GM23338 (cell line): ENCODE measurements around the gene TMED8. TPM values are rescaled to one million over a fixed set of nuclear protein-coding genes. Genes with fewer than 3 reads are reported as not detected.

Source experiments
- ATAC-seq: fragments of 200-7000 bp; cut with Tn5 transposase; 3 replicates; pipeline ENCODE4 v1.9.1; 2020
- DNase-seq: peaks from one replicate; pipeline ENCODE4 v3.0.0-alpha.2; 2015; ENCODE audit warnings: low spot score
- H2AFZ ChIP-seq: fragments of 200-600 bp; sonication (generic); 2 replicates; pipeline ENCODE4 v1.8.0; 2016; ENCODE audit warnings: antibody characterized with exemption, mild to moderate bottlenecking, moderate library complexity
- H3F3A ChIP-seq: fragments of 200-600 bp; sonication (generic); replicated peaks from 2 replicates; pipeline ENCODE4 v1.8.0; 2017; ENCODE audit warnings: antibody characterized with exemption, mixed run types, low read depth
- H3K27ac ChIP-seq: fragments of 200-600 bp; sonication (generic); 2 replicates; pipeline ENCODE4 v1.6.1; 2016; ENCODE audit warnings: low read depth
- H3K27me3 ChIP-seq: fragments of 200-600 bp; sonication (generic); 2 replicates; pipeline ENCODE4 v1.8.0; 2016; ENCODE audit warnings: mild to moderate bottlenecking, mixed run types, moderate library complexity; ENCODE audit not compliant: insufficient read depth
- H3K36me3 ChIP-seq: fragments of 200-600 bp; sonication (generic); 2 replicates; pipeline ENCODE4 v1.8.0; 2016; ENCODE audit warnings: mild to moderate bottlenecking; ENCODE audit not compliant: insufficient read depth
- H3K4me1 ChIP-seq: fragments of 200-600 bp; sonication (generic); 2 replicates; pipeline ENCODE4 v1.8.0; 2016; ENCODE audit warnings: mild to moderate bottlenecking, moderate library complexity; ENCODE audit not compliant: insufficient read depth
- H3K4me2 ChIP-seq: fragments of 200-600 bp; sonication (generic); 2 replicates; pipeline ENCODE4 v1.7.1; 2017; ENCODE audit warnings: mixed run types
- H3K4me3 ChIP-seq: fragments of 200-600 bp; sonication (generic); 2 replicates; pipeline ENCODE4 v1.6.1; 2016; ENCODE audit warnings: mixed run types
- H3K79me2 ChIP-seq: fragments of 200-600 bp; sonication (generic); replicated peaks from 2 replicates; pipeline ENCODE4 v1.8.0; 2017; ENCODE audit warnings: mild to moderate bottlenecking; ENCODE audit not compliant: insufficient read depth
- H3K9me2 ChIP-seq: fragments of 200-600 bp; sonication (generic); 2 replicates; pipeline ENCODE4 v1.8.0; 2017; ENCODE audit not compliant: insufficient read depth
- H4K20me1 ChIP-seq: fragments of 200-600 bp; sonication (generic); replicated peaks from 2 replicates; pipeline ENCODE4 v1.8.0; 2017; ENCODE audit warnings: mild to moderate bottlenecking; ENCODE audit not compliant: insufficient read depth
- H3K27ac Mint-ChIP-seq: 2 replicates; pipeline ENCODE4 v1.8.0; 2020; ENCODE audit warnings: inconsistent platforms, mild to moderate bottlenecking, moderate library complexity, mixed read lengths
- H3K27me3 Mint-ChIP-seq: 3 replicates; pipeline ENCODE4 v1.8.0; 2022; ENCODE audit warnings: low read depth, mild to moderate bottlenecking, moderate library complexity, mixed read lengths, inconsistent platforms; ENCODE audit not compliant: insufficient read depth, poor library complexity
- H3K36me3 Mint-ChIP-seq: 3 replicates; pipeline ENCODE4 v1.8.0; 2021; ENCODE audit warnings: low read depth, mild to moderate bottlenecking, inconsistent platforms, moderate library complexity, mixed read lengths
- H3K4me1 Mint-ChIP-seq: 3 replicates; pipeline ENCODE4 v1.8.0; 2020; ENCODE audit warnings: mild to moderate bottlenecking, inconsistent platforms, mixed read lengths
- H3K4me3 Mint-ChIP-seq: 3 replicates; pipeline ENCODE4 v1.8.0; 2021; ENCODE audit warnings: moderate library complexity, mild to moderate bottlenecking, inconsistent platforms, mixed read lengths
- H3K9me3 Mint-ChIP-seq: 3 replicates; pipeline ENCODE4 v1.8.0; 2020; ENCODE audit warnings: moderate library complexity, mild to moderate bottlenecking, inconsistent platforms, mixed read lengths
- CREB1 ChIP-seq: fragments of 250-450 bp; sonication (Bioruptor Pico); IDR thresholded peaks from 2 replicates; pipeline ENCODE4 v1.5.0; 2020; ENCODE audit warnings: low read depth, mild to moderate bottlenecking, moderate library complexity
- EZH2 ChIP-seq: fragments of 200-600 bp; sonication (generic); IDR thresholded peaks from one replicate; pipeline ENCODE4 v1.8.0; 2017; ENCODE audit warnings: antibody characterized with exemption, mild to moderate bottlenecking, low read depth; ENCODE audit not compliant: unreplicated experiment
- EZH2phosphoT487 ChIP-seq: fragments of 200-600 bp; sonication (generic); IDR thresholded peaks from one replicate; pipeline ENCODE4 v1.8.1; 2018; ENCODE audit warnings: antibody characterized with exemption; ENCODE audit not compliant: unreplicated experiment
- JUNB ChIP-seq: IDR thresholded peaks from one replicate; pipeline ENCODE4 v1.6.1; 2016; ENCODE audit warnings: antibody characterized with exemption; ENCODE audit not compliant: unreplicated experiment
- NANOG ChIP-seq: IDR thresholded peaks from 2 replicates; pipeline ENCODE4 v1.6.1; 2016; ENCODE audit warnings: antibody characterized with exemption, borderline replicate concordance
- POLR2AphosphoS5 ChIP-seq: IDR thresholded peaks from 2 replicates; pipeline ENCODE4 v1.6.1; 2016; ENCODE audit warnings: antibody characterized with exemption, low read depth
- STAT1 ChIP-seq: IDR thresholded peaks from one replicate; pipeline ENCODE4 v1.6.1; 2016; ENCODE audit warnings: antibody characterized with exemption; ENCODE audit not compliant: unreplicated experiment
- ZNF114 ChIP-seq: fragments of 250-450 bp; sonication (Bioruptor Pico); IDR thresholded peaks from 2 replicates; pipeline ENCODE4 v1.5.0; 2020; ENCODE audit warnings: mild to moderate bottlenecking, moderate library complexity
- ZNF331 ChIP-seq: fragments of 250-450 bp; sonication (Bioruptor Pico); IDR thresholded peaks from 2 replicates; pipeline ENCODE4 v1.5.0; 2020; ENCODE audit warnings: low read depth, mild to moderate bottlenecking, moderate library complexity
- polyA plus RNA-seq: library from polyadenylated mRNA; unstranded; fragments of >200 nt; fragmentation: Nextera tagmentation; extraction: Ambion mirVana; gene quantifications from 2 replicates; pipeline ENCODE4 v1.2.1, GENCODE V29; 2016
- total RNA-seq: library from RNA; depleted of rRNA; stranded (reverse); fragments of >200 nt; shearing (Covaris generic); gene quantifications from 2 replicates; pipeline ENCODE4 v1.2.3, GENCODE V29; 2014
- TF ChIP-seq, protein P1 (sequence below), 2 experiments: fragments of 200-600 bp in 1 of 2; sonication (generic) in 1 of 2; conservative IDR thresholded peaks; 2 replicates each; pipeline versions ENCODE4 v1.5.1 to v1.6.1; 2016 to 2017; ENCODE audit warnings: antibody characterized with exemption in 2 of 2, low read depth in 2 of 2, mild to moderate bottlenecking in 2 of 2, moderate library complexity in 1 of 2
- TF ChIP-seq, protein P2 (sequence below): IDR thresholded peaks from 2 replicates; pipeline ENCODE4 v1.6.1; 2016; ENCODE audit warnings: antibody characterized with exemption
- TF ChIP-seq, protein P3 (sequence below): fragments of 250-450 bp; sonication (Bioruptor Pico); IDR thresholded peaks from 2 replicates; pipeline ENCODE4 v1.5.0; 2020; ENCODE audit warnings: mild to moderate bottlenecking, moderate library complexity
- TF ChIP-seq, protein P4 (sequence below): IDR thresholded peaks from one replicate; pipeline ENCODE4 v1.6.1; 2018; ENCODE audit warnings: antibody characterized with exemption; ENCODE audit not compliant: unreplicated experiment

Gene TMED8
- total and polyA plus RNA-seq, 2 experiments from 2014 or later = 4.3 to 13.8 TPM

DNA sequence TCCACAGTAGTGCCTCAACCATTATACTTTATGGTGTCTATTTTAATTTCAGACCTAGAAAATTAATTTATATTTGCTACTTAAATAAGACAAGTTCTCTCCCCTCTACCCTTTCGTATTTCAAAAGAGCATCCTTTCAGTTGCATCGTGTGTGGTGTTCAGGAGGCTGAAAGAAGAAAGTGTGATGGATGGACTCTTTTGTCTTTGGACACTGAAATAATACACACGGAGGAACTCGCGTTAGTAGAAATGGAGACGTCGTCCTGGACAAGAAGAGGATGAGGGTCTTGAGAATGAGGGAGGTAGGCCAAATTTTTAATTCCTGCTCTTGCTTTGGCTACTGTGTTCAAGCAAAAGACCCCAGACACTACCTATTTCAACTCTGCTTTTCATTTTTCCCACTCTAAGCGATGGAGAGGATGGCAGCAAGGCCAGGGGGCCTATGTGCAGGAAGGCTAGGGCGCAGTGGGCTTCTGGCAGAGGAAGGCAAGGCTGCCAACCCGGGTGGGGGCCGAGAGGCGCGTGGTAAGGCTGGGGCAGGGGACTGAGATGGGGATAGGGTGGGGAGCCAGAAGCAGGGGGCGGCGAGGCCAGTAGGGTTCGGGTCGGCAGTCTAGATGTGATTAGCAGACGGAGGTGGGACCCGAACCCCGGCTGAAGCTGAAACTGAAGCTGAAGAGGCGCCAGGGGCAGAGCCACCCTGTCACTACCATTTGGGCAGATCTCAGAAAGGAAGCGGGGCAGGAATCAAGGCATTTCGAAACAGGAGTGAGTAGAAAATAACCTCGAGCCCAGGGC lies 722 bp downstream of the TMED8 start:
- peak overlapping the region; percentile 76 for H3K27ac Mint-ChIP-seq
- peaks cover 5% of the 10 kb centered on the region for H3K27me3 Mint-ChIP-seq
- peak overlapping the region; percentile 86 for H3K4me3 Mint-ChIP-seq
- H3K36me3 ChIP-seq = no peaks in the 10 kb centered on the region
- 0 out of 2 replicates have a peak, but pooled peaks cover 3% of the 10 kb centered on the region for H3K79me2 ChIP-seq
- TF ChIP-seq, protein P1, sequence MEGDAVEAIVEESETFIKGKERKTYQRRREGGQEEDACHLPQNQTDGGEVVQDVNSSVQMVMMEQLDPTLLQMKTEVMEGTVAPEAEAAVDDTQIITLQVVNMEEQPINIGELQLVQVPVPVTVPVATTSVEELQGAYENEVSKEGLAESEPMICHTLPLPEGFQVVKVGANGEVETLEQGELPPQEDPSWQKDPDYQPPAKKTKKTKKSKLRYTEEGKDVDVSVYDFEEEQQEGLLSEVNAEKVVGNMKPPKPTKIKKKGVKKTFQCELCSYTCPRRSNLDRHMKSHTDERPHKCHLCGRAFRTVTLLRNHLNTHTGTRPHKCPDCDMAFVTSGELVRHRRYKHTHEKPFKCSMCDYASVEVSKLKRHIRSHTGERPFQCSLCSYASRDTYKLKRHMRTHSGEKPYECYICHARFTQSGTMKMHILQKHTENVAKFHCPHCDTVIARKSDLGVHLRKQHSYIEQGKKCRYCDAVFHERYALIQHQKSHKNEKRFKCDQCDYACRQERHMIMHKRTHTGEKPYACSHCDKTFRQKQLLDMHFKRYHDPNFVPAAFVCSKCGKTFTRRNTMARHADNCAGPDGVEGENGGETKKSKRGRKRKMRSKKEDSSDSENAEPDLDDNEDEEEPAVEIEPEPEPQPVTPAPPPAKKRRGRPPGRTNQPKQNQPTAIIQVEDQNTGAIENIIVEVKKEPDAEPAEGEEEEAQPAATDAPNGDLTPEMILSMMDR (conservative IDR thresholded peaks at IDR 0.05; ENCODE audit: low read depth in 2 of 2) = no peak
- TF ChIP-seq, protein P2, sequence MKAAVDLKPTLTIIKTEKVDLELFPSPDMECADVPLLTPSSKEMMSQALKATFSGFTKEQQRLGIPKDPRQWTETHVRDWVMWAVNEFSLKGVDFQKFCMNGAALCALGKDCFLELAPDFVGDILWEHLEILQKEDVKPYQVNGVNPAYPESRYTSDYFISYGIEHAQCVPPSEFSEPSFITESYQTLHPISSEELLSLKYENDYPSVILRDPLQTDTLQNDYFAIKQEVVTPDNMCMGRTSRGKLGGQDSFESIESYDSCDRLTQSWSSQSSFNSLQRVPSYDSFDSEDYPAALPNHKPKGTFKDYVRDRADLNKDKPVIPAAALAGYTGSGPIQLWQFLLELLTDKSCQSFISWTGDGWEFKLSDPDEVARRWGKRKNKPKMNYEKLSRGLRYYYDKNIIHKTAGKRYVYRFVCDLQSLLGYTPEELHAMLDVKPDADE = no peak
- TF ChIP-seq JUNB = no peak
- no peak for TF ChIP-seq ZNF331 (CRISPR knock-in tag)
- TF ChIP-seq ZNF114 = no peak
- TF ChIP-seq, protein P3, sequence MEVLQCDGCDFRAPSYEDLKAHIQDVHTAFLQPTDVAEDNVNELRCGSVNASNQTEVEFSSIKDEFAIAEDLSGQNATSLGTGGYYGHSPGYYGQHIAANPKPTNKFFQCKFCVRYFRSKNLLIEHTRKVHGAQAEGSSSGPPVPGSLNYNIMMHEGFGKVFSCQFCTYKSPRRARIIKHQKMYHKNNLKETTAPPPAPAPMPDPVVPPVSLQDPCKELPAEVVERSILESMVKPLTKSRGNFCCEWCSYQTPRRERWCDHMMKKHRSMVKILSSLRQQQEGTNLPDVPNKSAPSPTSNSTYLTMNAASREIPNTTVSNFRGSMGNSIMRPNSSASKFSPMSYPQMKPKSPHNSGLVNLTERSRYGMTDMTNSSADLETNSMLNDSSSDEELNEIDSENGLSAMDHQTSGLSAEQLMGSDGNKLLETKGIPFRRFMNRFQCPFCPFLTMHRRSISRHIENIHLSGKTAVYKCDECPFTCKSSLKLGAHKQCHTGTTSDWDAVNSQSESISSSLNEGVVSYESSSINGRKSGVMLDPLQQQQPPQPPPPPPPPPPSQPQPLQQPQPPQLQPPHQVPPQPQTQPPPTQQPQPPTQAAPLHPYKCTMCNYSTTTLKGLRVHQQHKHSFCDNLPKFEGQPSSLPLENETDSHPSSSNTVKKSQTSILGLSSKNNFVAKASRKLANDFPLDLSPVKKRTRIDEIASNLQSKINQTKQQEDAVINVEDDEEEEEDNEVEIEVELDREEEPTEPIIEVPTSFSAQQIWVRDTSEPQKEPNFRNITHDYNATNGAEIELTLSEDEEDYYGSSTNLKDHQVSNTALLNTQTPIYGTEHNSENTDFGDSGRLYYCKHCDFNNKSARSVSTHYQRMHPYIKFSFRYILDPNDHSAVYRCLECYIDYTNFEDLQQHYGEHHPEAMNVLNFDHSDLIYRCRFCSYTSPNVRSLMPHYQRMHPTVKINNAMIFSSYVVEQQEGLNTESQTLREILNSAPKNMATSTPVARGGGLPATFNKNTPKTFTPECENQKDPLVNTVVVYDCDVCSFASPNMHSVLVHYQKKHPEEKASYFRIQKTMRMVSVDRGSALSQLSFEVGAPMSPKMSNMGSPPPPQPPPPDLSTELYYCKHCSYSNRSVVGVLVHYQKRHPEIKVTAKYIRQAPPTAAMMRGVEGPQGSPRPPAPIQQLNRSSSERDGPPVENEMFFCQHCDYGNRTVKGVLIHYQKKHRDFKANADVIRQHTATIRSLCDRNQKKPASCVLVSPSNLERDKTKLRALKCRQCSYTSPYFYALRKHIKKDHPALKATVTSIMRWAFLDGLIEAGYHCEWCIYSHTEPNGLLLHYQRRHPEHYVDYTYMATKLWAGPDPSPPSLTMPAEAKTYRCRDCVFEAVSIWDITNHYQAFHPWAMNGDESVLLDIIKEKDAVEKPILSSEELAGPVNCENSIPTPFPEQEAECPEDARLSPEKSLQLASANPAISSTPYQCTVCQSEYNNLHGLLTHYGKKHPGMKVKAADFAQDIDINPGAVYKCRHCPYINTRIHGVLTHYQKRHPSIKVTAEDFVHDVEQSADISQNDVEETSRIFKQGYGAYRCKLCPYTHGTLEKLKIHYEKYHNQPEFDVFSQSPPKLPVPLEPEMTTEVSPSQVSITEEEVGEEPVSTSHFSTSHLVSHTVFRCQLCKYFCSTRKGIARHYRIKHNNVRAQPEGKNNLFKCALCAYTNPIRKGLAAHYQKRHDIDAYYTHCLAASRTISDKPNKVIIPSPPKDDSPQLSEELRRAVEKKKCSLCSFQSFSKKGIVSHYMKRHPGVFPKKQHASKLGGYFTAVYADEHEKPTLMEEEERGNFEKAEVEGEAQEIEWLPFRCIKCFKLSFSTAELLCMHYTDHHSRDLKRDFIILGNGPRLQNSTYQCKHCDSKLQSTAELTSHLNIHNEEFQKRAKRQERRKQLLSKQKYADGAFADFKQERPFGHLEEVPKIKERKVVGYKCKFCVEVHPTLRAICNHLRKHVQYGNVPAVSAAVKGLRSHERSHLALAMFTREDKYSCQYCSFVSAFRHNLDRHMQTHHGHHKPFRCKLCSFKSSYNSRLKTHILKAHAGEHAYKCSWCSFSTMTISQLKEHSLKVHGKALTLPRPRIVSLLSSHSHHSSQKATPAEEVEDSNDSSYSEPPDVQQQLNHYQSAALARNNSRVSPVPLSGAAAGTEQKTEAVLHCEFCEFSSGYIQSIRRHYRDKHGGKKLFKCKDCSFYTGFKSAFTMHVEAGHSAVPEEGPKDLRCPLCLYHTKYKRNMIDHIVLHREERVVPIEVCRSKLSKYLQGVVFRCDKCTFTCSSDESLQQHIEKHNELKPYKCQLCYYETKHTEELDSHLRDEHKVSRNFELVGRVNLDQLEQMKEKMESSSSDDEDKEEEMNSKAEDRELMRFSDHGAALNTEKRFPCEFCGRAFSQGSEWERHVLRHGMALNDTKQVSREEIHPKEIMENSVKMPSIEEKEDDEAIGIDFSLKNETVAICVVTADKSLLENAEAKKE (CRISPR knock-in tag) = no peak
- TF ChIP-seq, protein P4, sequence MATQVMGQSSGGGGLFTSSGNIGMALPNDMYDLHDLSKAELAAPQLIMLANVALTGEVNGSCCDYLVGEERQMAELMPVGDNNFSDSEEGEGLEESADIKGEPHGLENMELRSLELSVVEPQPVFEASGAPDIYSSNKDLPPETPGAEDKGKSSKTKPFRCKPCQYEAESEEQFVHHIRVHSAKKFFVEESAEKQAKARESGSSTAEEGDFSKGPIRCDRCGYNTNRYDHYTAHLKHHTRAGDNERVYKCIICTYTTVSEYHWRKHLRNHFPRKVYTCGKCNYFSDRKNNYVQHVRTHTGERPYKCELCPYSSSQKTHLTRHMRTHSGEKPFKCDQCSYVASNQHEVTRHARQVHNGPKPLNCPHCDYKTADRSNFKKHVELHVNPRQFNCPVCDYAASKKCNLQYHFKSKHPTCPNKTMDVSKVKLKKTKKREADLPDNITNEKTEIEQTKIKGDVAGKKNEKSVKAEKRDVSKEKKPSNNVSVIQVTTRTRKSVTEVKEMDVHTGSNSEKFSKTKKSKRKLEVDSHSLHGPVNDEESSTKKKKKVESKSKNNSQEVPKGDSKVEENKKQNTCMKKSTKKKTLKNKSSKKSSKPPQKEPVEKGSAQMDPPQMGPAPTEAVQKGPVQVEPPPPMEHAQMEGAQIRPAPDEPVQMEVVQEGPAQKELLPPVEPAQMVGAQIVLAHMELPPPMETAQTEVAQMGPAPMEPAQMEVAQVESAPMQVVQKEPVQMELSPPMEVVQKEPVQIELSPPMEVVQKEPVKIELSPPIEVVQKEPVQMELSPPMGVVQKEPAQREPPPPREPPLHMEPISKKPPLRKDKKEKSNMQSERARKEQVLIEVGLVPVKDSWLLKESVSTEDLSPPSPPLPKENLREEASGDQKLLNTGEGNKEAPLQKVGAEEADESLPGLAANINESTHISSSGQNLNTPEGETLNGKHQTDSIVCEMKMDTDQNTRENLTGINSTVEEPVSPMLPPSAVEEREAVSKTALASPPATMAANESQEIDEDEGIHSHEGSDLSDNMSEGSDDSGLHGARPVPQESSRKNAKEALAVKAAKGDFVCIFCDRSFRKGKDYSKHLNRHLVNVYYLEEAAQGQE = no peak
- no peak for TF ChIP-seq NANOG
- no peak for TF ChIP-seq EZH2
- no peak for TF ChIP-seq STAT1
- no peak for TF ChIP-seq POLR2AphosphoS5
- TF ChIP-seq EZH2phosphoT487 = no peak
- TF ChIP-seq CREB1 = no peak
- H3K27me3 ChIP-seq = peaks cover 6% of the 10 kb centered on the region; the same call in 1 of the 2 replicates
- H3K4me1 ChIP-seq = no peaks in the 10 kb centered on the region; the same call in 1 of the 2 replicates
- peak; percentile 55 for ATAC-seq
- H3K9me3 Mint-ChIP-seq = no peaks in the 10 kb centered on the region
- H3K4me2 ChIP-seq = peak overlapping the region; percentile 82
- H3K9me2 ChIP-seq = no peaks in the 10 kb centered on the region
- peak; percentile 49 for DNase-seq
- peak overlapping the region; percentile 95 for H3K4me3 ChIP-seq
- no peaks in the 10 kb centered on the region for H4K20me1 ChIP-seq
- H3K36me3 Mint-ChIP-seq = no peaks in the 10 kb centered on the region
- H3F3A ChIP-seq = no peaks in the 10 kb centered on the region
- H3K27ac ChIP-seq = no peak overlapping the region
- peak overlapping the region; percentile 98 for H2AFZ ChIP-seq
- peaks cover 16% of the 10 kb centered on the region for H3K4me1 Mint-ChIP-seq
